GM15510 (cell line): Measurements from ENCODE around the gene EXOC6B.

Source experiments
- POLR2A ChIP-seq: IDR thresholded peaks from 3 replicates; pipeline ENCODE4 v1.6.1; 2011; ENCODE audit warnings: borderline replicate concordance; ENCODE audit not compliant: insufficient read length; ENCODE audit errors: extremely low read depth

The EXOC6B gene

DNA sequence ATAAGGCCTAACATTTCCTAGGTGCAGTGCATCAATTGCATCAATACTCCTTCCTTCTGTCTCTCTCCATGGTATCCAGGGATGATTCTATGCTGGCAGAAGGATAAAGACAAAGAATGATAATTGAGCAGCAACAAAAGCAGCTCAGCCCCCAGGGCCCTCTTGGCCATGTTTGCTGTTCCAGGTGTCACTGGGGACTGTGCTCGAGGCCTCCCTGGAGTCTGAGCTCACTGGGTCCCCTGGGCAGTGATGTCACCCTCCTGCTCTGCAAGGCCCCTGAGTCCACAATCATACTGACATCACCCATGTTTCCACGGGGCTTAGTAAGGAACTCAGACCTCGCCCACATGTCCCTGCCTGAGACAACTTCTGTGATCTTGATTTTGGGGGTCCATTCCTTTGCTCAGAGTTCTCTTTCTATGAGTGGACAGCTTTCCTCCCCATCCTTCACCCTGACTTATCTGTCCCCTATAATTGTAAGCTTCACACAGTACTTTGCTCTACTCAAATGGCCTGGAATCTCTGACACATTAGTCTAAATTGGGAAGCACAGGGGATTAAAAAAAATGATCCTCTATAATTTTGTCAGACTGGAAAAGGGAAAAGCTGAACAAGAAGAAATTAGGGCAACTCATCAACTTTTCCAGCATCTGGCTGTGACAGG, 15.8 kb upstream of the EXOC6B start:
- no peak for TF ChIP-seq POLR2A

DNA sequence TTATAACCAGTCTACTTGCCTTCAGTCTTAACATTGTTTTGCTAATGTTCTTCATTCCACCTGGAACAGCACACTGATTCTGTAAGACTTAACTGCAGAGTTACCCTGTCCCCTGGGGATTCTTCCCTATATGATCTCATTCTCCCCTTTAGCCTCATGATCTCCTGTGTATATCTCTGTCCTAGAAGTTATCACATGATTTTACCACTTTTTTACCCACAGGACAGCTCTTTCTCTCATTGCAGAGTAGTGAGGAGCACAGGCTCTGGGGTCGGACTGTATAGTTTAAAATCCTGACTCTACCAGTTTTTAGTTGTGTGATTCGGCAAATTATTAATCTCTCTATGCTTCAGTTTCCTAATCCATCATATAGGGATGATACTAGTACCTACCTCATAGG, 14.2 kb upstream of the EXOC6B start:
- no peak for TF ChIP-seq POLR2A

DNA sequence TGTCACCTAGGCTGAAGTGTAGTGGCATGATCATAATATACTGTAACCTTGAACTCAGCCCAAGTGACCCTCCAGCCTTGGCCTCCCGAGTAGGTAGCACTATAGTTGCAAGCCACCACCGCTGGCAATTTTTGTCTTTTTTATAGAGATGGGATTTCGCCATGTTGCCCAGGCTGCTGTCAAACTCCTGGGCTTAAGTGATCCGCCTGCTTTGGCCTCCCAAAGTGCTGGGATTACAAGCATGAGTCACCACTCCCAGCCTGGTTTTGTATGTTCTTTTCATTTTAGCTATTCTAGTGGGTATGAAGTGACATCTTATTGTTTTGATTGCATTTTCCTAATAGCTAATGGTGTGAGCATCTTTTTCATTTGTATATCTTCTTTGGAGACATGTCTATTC, 11.3 kb upstream of the EXOC6B start:
- TF ChIP-seq POLR2A, result no peak

DNA sequence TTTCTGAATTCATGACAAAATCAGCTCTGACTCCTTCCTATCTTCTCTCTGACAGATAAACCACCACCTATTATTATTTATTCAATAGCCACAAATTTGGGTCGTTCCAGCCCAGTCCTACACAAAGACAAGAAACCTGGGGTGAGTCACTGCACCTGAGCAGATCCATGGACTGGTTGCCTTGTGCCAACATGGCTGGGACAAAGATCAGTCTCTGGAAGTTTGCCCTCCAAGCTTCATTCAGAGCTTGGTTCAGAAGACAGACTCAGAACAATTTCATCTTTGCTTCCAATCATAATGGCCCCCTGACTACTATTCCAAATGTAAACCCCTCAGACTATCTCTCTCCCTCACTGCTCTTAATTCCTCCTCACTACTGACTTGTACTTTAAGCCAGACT, 9.6 kb upstream of the EXOC6B start:
- TF ChIP-seq POLR2A, result no peak

DNA sequence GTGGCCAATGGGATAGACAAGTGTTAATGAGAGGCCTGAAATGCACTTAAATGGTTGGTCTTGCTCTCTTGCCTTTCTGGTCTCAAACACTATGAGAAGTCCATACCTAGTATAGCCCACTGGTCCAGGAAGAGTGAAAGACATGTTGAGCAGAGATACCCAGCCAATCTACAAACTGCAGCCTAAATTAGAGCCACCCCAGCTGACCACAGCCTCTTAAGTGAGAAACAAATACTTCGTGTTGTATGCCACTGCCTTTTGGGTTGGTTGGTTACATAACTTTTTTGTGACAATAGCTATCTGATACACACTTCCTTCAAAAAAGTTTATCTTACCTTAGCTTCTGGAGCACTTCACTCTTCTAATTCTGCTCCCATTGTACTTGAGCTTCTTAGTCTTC, 8.8 kb upstream of the EXOC6B start:
- no peak for TF ChIP-seq POLR2A

DNA sequence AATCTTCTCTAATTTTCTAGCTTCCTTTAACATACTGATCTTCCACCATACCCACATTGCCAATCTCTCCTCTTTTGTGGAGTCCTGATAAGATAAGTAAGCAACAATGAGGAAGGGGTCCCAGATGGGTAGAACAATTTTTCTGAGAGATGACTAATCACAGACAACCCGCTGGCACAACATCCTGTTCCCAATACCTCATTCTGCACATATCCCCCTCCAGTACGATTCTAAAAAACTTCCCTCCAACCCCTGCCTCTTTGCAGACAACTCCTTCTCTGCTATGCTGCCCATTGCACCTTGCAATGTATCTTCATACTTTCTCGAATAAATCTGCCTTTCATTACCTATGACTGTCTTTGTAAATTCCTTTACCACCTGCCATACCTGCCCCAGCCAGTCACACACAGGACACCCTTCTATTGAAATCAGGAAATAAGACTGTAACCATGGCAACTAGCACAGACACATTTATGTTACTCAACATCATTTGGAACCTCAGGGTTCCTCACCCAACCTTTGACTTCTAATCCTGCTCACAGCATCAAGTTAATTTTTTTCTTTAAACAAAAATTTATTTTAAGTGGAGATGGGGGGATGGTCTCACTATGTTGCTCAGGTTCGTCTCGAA, 7.4 kb upstream of the EXOC6B start:
- no peak for TF ChIP-seq POLR2A

DNA sequence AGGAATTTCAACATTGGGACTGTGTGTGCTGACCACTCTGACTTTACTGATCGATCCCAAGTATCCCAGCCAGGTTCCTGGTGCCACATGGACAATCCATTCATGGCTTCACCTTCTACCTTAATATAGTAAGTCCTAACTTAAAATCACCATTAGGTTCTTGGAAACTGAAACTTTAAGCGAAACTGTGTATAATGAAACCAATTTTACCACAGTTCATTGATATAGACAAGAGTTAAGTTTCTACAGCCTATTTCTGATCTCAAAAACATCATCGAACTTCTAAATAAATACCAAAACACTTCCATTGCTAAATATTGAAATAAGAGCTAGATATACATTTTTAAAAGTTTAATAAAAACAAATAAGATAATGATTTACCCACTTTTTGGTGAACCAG, 4.4 kb upstream of the EXOC6B start:
- no peak for TF ChIP-seq POLR2A

DNA sequence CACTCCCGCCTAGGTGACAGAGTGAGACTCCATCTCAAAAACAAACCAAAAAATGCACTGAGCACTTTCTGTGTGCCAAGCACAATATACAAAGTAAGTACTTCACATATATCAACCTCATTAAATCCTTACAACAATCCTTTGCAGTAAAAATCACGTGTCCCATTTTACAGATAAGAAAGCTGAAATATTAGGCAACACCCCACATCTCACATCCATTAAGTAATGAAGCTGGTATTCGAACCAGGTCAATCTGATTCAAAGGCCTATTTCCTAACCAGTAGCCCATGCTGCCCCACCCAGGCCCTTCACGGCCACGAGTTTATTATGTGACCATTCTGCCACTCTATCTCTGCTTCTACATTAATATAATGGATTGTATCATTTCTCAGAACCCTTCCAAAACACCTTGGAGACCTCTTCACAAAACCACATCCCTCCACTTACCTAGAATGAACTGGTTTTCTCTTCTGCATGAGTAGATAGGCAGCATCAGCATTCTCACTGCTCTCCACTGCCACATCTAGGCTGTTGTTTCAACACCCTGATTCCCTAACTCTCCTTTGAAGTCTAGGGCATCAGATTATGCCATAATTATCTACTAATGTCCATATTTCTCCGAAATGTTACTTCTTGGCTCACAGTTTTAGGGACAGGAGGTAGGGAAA, 3.1 kb upstream of the EXOC6B start:
- no peak for TF ChIP-seq POLR2A

DNA sequence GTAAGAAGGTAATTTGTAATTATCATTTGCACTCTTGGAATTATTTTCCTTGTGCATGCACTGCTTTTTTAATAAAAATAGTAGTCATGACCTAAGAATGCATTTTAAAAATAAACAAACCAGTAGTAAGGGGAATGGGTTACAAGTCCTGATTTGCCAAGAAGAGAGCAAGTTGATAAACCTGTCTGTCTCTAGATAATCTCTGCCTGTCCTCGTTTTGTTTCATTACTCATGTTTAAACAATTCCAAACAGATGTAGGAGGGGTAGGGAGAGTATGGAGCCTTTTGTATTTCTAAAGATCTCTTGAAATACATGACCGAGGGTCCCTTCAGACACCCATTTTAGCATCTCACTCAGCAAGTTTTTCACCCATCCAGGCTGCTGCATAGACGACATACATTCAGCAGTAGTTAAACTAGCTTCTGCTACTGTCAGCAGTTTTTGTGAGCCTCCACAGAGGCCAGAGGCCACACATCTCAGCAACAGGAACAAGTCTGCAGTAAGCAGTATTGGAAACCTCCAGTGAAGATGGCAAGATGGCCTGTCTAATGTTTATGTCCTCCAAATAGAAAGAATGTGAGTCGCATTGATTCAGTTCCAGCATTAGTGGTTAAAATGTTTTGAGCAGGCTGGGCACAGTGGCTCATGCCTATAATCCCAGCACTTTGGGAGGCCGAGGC, 2.3 kb upstream of the EXOC6B start:
- TF ChIP-seq POLR2A, result no peak

DNA sequence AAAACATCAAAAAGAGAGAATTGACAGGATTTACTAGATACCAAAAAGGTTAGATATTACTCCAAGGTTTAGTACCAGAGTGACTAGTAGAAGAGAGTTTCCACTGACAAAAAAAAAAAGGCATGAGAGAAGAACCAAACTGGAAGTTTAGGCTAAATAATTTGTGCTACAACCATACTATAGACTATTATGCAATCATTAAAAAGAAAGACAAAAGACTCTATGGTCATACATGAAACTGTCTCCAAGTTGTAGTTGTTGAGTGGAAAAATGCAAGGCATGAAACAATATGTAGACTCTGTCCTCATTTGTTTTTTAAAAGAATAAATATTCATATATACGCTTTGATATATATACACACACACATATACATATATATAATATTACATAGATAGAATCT, 1.7 kb upstream of the EXOC6B start:
- no peak for TF ChIP-seq POLR2A

DNA sequence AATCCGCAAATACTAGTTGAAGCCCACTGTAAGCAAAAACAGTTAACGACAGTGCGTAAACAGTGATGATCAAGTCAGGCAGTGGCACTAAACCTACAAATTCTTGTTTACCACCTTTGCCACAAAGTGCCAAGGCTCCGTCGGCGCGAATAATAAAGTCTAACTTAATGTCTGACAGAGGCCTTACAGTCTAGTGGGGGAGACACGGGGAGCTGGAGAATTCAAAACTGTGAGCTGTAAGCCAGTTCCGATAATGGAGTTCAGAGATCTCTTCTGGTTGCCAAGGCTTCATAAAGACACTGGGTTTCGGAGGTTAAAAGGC, 284 bp upstream of the EXOC6B start:
- no peak for TF ChIP-seq POLR2A

DNA sequence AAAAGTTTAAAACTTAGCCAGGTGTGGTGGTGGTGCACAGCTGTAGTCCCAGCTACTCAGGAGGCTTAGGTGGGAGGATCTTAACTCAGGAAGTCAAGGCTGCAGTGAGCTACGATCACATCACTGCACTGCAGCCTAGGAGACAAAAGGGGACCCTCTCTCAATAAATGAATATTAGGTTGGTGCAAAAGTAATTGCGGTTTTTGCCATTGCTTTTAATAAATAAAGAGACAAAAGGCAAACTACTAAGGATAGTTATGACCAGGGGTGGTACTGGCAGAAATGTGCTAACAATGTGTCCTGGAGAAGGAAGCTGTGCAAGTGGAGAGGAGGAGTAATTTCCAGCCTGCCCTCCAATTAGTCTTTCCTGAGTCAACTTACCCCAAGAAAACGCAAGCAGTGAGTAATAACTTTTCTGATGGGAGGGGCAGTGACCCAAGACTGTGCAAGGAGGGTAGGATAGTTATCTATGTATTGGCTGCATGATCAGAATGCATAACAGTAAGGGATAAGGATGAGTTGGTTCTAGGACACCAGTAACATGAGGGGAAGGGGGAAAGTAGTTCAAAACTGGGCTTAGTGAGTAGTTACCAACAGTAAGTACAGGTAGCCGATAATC, 1.5 kb downstream of the EXOC6B start:
- TF ChIP-seq POLR2A, result no peak

DNA sequence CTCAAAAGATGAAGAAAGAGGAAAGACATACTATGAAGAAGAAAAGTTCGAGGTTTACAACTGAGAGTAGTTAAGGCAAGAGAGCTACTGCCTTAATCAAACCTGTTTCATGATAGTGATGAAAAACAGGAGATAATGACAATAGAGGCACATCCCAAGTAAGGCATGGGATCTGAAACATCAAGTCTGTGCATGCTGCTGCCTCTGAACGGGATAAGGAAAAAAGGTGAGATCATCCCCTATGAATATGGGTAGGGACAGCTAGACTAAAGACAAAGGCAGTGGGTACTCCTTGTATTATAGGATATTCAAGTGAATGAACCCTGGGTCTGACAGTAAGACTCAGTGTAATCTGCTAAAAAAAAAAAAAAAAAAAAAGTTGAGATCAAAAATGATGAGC, 3.0 kb downstream of the EXOC6B start:
- no peak for TF ChIP-seq POLR2A

DNA sequence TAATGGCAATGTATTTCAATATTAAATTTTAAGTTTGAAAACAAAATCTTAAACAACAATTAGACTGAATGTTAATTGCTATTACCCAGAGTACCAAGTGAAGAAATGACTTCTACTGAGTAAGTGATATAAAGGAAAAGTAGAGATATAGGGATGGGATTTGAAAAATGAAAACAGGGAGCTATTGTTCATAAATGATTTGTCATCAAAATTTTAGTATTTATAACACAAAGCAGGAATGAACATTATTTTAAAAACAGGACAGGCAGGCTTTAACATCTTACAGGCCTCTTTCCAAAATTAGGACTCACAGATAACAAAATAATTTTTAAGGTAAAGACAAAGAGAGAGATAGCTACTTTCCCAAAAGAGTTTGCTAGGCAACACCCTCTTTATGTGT, 3.9 kb downstream of the EXOC6B start:
- no peak for TF ChIP-seq POLR2A

DNA sequence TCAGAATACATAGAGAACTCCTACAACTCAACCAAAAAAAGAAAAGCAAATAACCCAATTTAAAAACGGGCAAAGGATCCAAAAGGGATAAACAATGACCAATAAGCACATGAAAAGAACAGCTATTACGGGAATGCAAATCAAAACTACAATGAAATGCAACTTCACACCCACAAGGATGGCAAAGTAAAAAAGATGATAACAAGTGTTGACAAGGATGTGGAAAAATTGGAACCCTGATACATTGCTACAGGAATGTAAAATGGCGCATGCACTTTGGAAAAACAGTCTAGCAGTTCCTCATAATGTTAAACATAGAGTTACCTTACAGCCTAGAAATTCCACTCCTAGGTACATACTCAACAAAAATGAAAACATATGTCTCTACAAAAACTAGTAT, 4.7 kb downstream of the EXOC6B start:
- no peak for TF ChIP-seq POLR2A
